GM21390 (cell line): ENCODE measurements around the gene MTA1.

ENCODE experiments used
- ATAC-seq: cut with Tn5 transposase; IDR thresholded peaks from one replicate; pipeline ENCODE4 v1.9.1; 2021; ENCODE audit not compliant: unreplicated experiment

MTA1 gene

DNA sequence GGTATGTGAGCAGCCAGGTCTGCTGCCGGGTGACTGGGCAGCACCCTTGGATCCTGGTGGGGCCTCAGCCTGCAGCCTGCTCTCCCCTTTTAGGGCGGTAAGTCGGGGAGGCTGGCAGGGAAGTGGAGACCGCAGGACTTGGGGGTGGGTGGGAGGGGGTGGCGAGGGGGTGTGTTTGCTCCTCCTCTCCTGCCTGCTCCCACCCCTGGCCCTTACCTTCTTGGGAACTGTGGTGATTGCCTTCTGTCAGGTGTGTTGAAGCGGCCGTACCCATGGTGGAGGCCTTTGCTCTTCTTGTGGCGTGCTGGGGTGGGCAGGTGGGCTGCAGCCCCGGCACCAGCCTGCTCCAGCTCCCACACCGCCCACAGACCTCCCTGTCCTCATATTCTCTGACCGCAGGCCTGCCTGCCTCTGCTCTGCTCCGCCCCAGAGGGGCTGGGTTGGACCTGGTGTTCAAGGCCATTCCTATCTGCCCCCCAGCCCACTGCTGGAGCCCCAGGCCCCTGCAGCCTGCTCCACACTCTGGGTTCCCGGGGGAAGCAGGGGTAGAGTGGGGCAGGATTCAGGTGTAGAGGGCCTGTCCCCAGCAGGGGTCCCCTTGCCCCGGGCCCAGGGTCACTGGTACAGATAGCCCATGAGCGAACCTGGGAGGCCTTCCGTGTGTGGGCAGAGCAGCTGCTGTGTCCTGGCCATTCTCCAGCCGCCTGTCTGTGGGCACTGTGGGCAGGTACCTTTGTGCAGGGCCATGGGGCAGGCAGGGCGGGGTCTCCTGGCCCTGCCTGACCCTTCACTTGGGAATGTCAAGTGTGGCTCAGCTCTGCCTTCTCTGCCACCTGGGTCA, 76.6 kb downstream of the MTA1 start:
- no peak for ATAC-seq

DNA sequence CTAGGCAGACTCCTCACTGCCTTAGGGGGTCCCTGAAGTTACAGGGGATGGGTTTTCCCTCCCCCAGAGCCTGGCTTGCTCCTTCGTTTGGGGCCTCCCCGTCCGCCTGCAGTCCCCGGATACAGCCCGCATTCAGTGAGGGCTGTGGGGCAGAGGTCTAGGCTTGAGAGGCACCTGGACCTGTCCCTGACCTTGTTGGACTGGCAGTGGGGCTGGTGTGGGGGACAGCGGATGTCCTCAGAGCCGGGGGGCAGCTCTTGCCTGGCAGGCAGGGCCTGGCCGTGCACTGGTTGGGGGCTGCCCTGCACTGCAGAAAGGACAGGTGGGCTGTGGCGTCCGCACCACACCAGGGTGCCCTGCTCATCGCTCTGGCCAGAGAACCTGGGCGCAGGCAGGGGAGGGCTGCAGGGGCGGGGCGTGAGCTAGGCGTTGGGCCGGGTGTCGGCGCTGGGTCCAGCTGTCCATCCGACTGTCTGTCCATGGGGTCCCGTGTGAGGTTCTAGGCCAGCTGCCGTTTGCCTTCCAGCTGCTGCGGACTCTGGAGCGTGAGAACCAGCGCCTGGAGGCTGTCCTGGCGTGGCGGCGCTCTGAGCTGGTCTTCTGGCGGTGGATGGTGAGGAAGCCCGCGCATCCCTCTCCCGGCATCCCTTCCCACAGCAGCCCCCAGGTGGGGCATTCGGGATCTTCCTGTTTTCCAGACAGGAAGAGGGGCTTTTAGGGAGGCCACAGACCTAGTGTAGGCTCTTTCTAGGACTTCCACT, 77.4 kb downstream of the MTA1 start:
- no peak for ATAC-seq

DNA sequence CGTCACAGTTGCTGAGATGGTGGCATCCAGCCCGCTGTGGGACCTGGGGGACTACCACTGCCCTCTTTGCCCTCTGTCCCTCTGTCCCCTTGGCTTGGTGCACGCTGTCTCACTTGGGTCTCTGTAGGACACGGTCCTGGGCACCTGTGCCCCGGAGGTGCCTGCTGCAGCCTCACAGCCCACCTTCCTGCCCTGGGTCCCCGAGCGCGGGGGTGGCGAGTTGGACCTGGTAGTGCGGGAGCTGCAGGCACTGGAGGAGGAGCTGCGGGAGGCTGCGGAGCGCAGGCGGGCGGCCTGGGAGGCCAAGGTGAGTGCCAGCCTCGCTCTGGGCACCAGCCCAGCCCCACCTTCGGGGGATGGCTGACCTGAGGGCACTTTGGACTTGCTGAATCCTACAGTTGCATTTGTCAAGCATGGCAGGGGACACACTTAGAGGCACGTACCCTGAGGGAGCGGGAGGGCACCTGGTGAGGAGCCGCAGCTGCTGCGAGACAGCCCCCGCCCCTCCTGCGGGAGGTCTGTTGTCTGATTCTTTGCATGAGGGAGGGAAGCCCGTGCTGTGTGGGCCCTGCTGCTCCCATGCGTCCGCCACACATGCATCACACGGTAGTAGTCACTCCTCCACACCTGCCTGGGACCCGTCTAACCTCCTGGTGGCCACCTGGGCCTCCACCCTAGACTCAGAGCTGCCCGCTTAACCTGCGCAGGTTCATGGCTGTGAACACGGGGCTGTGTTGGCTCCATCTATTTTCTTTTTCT, 78.2 kb downstream of the MTA1 start:
- no peak for ATAC-seq

DNA sequence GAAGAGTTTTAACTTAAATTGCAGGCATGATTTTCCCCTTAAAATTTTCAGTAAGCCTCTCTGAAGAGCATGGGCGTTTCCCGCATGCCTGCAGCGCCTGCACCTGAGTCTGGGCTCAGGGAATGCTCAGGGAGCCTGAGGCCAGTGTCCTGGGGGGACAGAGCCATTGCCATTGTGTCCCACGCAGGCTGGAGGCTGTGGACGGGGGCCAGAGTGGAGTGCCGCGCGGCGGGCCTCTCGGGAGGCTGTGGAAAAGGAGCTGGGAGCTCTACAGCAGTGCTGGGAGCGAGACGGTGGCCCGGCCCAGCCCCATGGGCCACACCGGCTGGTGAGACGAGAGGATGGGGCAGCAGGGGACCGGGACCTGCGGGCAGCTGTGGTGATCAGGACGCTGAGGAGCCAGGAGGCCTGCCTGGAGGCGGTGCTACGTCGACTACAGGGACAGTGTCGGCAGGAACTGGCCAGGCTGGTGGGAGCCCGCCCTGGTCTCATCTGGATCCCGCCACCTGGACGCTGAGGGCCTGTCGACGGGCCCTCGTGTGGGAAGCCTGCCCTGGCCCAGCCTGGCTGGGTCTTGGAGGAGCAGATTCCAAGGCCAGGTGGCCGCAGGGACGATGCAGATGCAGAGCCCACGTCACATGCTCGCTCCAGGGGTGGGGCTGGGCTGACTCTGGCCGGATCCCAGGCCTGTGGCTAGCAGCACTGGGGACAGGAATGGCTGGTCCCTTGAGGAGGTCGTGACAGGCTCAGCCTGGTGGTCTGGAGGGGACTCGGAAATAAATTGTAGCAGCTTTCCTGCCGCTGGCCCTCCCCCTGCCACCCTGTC, 79.0 kb downstream of the MTA1 start:
- no peak for ATAC-seq

DNA sequence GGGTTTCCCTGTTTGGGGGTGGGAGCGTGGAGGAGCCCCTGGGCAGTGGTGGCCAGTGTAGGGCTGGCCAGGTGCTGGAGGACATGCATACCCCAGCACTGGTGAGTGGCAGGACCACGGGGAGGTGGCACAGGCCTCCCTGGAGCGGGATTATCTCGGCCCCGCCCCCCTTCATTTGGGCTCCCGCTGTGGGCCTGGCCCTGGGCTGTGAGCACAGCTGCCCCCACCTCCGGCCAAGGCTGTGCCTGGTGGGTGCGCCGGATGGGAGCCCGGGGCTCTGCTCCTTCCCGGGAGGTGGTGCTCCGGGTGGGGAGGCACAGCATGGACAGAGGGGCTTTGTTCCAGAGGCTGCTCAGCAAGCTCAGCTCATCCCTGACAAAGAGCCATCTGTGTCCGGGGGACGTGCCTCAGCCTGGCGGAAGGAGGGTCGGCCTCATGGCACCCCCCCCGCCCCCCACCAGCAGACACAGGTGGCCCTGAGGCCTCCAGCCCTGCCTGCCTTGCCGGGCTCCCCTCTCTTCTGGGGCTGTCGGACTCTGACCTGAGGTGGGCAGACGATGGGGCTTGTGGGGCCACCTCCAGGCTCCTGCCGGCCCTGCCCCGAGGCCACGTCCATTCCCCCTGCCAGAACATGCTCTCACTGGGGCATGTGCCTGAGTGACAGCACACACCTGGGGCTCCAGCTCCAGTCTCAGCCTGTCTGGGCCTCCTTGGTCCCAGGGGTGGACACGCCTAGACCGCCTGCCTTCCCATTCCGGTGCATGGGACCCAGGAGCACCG, 79.8 kb downstream of the MTA1 start:
- ATAC-seq: no peak

DNA sequence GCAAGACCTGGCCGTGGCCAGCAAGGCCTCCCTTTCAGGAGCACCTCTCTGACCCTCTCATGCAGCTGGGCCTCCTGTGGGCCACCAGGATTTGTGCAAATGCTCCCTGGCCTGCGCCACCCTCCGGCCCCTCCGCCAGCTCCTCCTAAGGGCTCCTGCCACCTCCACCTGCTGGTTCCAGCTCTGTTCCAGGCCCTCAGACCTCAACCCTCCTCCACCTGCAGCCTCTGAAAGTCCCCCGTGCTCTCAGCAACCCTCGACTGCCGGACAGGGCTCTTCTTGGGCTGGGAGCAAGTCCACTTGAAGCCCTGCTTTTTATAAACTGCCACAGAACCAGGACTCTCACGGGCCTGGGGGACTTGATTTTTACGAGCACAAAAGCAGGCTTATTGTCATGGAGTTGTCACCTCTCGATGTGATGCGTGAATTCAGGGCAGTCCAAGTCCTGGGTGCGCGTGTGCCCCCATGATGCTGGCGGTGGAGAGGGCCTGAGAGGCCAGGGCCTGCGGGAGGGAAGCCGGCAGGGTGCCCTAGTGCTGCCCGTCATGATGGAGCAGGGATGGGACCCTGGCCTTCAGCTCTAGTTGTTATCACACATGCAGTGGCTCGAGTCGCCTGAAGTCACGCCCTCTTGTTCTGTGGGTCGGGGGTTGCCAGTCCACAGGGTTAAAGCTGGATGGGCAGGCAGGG, 80.6 kb downstream of the MTA1 start:
- ATAC-seq: no peak

DNA sequence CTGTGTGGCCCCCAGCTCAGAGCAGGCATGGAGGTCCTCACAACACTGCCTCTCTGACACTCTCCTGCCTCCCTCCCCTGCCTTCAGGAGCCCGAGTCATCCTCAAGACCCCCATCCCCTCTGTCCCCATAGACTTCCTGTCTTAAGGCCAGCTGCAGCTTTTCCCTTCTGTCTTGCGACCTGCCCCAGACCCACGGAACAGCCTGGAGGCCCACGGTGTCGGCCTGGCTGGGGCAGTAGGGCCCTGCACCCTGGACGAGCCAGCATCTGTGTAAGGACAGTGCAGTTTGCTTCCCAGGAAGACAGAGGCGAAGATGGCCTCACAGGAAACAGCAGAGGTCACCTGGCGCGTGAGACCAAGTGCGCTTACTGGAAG, 81.1 kb downstream of the MTA1 start:
- no peak for ATAC-seq

DNA sequence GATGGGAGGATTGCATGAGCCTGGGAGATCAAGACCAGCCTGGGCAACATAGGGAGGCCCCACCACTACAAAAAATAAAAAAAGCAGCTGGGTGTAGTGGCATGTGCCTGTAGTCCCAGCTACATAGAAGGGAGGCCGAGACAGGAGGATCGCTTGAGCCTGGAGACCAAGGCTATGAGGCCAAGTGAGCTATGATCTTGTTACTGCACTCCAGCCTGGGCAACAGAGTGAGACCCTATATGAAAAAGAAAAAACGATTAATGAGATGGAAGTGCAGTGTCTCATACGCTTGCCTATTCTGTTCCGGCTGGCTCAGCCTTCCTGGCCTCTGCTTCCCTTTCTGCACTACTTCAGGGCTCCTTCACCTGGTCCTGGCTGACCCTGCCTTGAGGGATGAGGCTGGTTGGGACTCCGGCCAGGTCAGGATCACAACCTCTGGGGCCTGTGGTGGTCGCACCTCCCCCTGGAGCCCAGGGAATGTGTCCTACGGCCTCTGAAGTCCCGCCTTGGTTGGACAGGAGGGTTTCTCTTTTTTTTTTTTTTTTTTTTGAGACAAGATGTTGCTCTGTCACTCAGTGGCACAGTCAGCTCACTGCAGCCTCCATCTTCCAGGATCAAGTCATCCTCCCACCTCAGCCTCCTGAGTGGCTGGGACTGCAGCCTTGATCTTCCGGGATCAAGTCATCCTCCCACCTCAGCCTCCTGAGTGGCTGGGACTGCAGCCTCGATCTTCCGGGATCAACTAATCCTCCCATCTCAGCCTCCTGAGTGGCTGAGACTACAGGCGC, 82.1 kb downstream of the MTA1 start:
- ATAC-seq: no peak

DNA sequence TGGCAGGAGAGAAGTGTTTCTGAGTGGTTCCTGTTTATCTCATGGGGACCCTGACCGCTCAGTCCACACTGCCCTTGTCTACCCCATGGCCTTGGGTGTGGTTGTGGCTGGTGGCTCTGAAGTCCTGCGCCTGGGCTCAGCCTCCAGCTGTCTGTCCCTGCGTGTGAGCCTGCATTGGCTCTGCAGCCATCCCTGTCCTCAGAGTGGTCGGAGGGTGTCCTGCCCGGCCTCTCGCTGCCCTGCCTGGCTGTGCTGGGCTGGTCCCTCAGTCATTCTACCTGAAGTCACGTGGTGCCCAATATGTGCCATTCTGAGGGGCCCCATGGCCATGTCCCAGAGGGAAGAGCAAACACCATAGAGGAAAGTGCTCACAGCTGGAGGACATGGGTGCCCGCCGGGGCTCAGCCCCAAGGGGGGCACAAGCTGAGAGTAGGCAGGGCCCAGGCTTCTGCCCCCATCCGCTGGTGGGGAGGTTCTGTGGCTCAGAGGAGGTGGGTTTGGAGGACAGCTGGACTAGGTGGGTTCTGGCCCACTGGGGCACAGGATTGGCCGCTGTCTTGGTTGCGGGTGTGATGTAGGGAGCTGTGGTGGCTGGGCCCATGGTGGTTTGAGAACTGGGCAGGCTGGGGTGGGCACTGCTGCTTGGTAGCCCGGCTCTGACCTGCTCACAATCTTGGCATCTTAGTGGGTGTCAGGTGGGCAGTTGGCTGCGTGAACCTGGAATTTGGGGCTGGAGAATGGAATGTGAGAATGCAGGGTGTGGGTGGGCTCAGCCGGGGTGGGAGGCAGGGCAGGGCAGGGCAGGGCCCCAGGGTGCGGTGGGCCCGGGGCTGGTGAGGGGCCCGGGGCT, 83.0 kb downstream of the MTA1 start:
- ATAC-seq: no peak

DNA sequence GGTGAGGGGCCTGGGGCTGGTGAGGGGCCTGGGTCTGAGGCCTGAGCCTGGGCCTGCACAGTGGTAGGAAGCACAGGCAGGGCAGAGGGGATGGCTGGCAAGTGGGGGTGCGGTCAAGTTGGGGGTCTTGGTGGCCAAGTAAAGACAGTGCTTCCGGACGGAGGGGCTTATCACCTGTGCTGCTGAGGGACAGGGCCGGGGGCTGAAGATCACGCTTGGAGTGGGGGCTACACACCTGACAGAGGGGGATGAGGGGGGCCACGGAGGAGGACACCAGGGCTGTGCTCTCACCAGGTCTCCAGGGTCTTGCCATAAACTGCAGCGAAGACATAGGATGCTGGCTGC, 83.6 kb downstream of the MTA1 start:
- ATAC-seq: no peak

DNA sequence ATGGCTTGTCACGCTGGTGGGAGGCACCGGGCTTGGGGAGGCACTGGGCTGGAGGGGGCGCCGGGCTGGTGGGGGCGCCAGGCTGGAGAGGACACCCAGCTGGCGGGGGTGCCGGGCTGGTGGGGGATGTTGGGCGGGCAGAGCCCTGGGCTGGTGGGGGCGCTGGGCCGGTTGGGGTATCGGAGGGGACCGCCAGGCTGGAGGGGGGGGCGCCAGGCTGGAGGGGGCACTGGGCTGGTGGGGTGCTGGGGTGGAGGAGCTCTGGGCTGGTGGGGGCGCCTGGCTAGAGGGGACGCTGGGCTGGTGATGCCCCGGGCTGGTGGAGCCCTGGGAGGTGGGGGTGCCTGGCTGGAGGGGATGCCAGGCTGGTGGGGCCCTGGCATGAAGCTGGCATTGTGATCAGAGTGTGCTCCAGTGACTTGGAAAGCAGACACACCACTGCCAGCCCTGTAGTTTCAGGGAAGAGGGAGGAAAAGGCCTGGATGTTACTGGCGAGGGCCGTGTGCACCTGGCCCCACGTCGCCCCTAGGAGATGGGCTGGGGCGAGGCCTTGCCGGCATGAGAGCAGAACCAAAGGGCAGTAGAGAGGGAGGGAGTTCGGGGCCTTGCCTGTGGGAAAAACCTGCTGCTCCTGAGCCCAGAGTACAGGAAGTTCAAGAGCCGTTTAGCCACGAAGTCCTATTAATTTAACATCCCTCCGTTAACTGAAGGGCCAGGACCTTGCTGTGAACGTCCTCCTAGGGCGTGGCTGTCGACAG, 84.5 kb downstream of the MTA1 start:
- no peak for ATAC-seq

DNA sequence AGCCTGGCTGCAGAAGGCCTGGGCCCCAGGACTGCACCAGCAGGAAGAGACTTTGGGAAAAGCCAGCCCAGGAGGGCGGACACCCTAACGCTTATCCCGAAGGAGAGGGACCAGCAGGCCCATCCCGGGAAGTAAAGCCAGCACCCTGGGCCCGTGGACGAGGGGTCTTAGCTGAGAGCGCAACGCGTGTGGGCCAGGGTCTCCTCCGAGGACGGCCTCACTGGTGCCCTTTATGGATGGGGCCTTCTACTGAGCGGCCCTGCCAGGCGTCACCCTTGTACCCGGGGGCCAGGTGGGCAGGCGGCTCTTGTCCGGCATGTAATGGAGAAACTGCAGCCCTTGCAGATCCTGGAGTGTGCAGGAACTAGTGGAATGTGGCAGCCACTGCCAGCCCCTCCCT, 85.5 kb downstream of the MTA1 start:
- ATAC-seq: no peak

DNA sequence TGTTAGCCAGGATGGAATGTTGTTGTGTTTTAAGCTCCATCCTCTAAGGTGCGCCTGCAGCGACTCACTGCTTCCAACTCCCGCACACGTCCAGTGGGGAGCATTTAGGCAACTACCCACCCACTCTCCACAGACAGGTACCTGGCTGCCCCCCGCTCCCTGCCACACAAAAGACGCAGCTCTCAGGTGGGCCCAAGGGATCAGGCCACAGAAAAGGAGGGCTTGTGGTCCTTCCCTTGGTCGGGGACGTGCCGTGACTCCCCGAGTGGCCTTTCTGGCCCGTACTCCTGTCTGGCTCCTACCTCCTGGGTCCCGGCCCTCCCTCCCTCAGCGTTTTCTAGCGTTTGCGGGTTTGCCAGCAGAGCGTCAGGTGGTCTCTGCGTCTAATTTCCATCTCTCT, 87.6 kb downstream of the MTA1 start:
- no peak for ATAC-seq

DNA sequence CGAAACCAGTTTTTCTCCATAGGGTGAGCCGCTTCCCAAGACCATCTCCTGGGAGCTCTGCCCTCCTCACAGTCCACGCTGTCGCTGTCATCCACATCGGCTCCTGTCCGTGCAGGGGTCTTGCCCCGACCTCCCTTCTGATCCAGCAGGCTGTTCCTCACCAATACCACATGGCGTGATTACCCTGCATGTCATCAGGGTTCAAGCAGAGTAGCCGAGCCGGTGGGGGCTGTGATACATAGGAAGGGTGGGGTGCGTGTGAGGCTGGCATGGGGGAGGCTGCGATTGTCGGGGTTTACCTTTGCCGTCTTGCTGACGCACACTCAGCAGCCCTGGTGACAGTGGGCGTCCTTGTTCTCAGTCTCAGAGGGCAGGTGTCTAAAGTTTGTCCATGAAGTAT, 88.4 kb downstream of the MTA1 start:
- ATAC-seq: no peak

DNA sequence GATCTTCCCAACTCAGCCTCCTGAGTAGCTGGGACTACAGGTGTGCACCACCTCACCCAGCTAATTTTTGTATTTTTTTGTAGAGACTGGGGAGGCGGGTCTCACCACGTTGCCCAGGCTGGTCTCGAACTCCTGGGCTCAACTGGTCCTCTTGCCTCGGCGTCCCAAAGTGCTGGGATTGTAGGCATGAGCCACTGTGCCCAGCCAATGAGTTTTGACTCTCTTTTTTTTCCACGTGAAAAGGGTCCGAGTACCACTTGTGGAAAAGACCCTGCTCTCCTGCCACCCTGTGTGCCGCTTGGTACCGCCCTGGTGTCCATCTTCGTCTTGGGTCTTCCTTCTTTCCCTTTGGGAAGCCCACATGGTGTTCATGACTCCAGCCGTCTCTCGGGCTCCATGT, 89.0 kb downstream of the MTA1 start:
- ATAC-seq: no peak

DNA sequence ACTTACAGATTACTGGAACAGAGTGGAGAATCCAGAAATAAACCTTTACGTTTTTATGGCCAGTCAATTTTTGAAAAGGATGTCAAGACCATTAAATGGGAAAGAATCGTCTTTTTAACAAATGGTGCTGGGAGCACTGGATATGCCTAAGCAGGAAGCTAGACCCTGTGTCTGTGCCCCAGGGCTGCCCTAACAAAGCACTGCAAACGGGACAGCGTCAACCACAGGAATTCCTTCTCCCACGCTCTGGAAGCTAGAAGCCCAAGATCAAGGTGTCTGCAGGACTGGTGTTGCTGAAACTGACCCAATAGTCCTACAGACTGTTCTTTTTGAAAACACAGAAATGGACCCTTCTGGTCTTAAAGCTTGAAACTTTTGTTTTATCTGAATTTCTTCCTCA, 97.5 kb downstream of the MTA1 start:
- ATAC-seq: no peak

DNA sequence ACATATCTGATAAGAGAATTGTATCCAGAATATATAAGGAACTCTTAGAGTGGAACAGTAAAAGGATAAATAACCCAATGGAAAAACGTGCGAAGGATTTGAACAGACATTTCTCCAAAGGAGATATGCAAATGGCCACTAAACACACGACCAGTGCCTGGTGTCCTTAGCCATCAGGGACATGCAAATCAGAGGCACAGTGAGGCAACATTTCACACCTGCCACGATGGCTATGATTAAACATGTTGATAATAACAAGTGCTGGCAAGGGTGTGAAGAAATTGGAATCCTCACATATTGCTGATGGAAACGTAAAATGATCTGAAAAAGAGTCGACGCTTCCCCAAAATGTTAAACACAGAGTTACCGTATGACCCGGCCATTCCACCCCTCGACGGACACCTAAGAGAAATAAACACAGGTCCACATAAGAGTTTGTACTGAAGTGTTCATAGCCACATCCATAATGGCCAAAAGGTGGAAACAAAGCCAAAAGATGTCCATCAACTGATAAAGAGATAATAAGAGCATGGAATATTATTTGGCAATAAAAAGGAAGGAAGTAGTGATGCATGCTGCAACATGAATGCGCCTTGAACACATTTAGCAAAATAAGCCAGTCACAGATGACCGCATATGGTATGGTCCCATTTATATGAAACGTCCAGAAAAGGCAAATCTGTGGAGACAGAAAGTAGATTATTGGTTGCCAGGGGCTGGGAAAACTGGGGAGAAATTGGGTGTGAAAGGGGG, 100.5 kb downstream of the MTA1 start:
- no peak for ATAC-seq
